Prostate gland (tissue), 2 donors: ENCODE data around the gene MAVS.

Source experiments
- POLR2A ChIP-seq: fragments of 450-650 bp; IDR thresholded peaks from one replicate; pipeline ENCODE4 v1.6.1; 2016; ENCODE audit warnings: antibody characterized with exemption, mild to moderate bottlenecking
- POLR2AphosphoS5 ChIP-seq: sonication (generic); formaldehyde crosslinking; IDR thresholded peaks from one replicate; pipeline ENCODE4 v1.6.1; 2017; ENCODE audit warnings: antibody characterized with exemption
- TF ChIP-seq, protein P1 (sequence below), 4 experiments: fragments of 200-600 bp in 2 of 4; fragments of 450-650 bp in 2 of 4; sonication (generic) in 2 of 4; IDR thresholded peaks; 1 replicate in 3 of 4; 2 replicates in 1 of 4; pipeline ENCODE4 v1.5.1; 2016 to 2019; ENCODE audit warnings: antibody characterized with exemption in 4 of 4, mild to moderate bottlenecking in 2 of 4, moderate library complexity in 2 of 4

- TF ChIP-seq POLR2AphosphoS5 (no peak), POLR2A (no peak)
- TF ChIP-seq, protein P1, sequence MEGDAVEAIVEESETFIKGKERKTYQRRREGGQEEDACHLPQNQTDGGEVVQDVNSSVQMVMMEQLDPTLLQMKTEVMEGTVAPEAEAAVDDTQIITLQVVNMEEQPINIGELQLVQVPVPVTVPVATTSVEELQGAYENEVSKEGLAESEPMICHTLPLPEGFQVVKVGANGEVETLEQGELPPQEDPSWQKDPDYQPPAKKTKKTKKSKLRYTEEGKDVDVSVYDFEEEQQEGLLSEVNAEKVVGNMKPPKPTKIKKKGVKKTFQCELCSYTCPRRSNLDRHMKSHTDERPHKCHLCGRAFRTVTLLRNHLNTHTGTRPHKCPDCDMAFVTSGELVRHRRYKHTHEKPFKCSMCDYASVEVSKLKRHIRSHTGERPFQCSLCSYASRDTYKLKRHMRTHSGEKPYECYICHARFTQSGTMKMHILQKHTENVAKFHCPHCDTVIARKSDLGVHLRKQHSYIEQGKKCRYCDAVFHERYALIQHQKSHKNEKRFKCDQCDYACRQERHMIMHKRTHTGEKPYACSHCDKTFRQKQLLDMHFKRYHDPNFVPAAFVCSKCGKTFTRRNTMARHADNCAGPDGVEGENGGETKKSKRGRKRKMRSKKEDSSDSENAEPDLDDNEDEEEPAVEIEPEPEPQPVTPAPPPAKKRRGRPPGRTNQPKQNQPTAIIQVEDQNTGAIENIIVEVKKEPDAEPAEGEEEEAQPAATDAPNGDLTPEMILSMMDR (IDR thresholded peaks at IDR 0.05), result no peak
These were observed 7.8 kb downstream of the MAVS start for GRCh38 chr20:3854462-3854871.
